ENCODE measurements around the gene GDF9.

GRCh38 chr5:132856011-132856410 lies 10.3 kb downstream of the GDF9 start:
- TF ChIP-seq REST (IDR thresholded peaks at IDR 0.05; ENCODE audit: low read depth) = no peak
- no peak for TF ChIP-seq EZH2 (IDR thresholded peaks at IDR 0.05)

Data from HCT116 (cell line).